Neuronal stem cell (in vitro differentiated cells): Measurements from ENCODE around the gene CLCN3.

ENCODE experiments used
- DNase-seq: peaks from one replicate; pipeline ENCODE4 v3.0.0-alpha.2; 2013; ENCODE audit warnings: low spot score
- H2AFZ ChIP-seq: one replicate; pipeline ENCODE4 v1.6.1; 2013; ENCODE audit warnings: mild to moderate bottlenecking, low read length, inconsistent platforms
- H2AK5ac ChIP-seq: 2 replicates; pipeline ENCODE4 v1.6.1; 2013; ENCODE audit warnings: low read depth, mild to moderate bottlenecking, inconsistent platforms, low read length, moderate library complexity, mixed read lengths
- H2BK120ac ChIP-seq: 2 replicates; pipeline ENCODE4 v1.6.1; 2013; ENCODE audit warnings: low read depth, mild to moderate bottlenecking, inconsistent platforms, low read length, moderate library complexity, mixed read lengths
- H2BK12ac ChIP-seq: one replicate; pipeline ENCODE4 v1.6.1; 2013; ENCODE audit warnings: low read length, inconsistent platforms
- H2BK15ac ChIP-seq: 2 replicates; pipeline ENCODE4 v1.6.1; 2013; ENCODE audit warnings: mild to moderate bottlenecking, low read length, inconsistent platforms, mixed read lengths
- H2BK5ac ChIP-seq: one replicate; pipeline ENCODE4 v1.6.1; 2013; ENCODE audit warnings: inconsistent platforms, mild to moderate bottlenecking, low read length, moderate library complexity
- H3K14ac ChIP-seq: one replicate; pipeline ENCODE4 v1.6.1; 2013; ENCODE audit warnings: low read length, inconsistent platforms
- H3K18ac ChIP-seq: 2 replicates; pipeline ENCODE4 v1.6.1; 2013; ENCODE audit warnings: low read length, inconsistent platforms
- H3K23ac ChIP-seq: 2 replicates; pipeline ENCODE4 v1.6.1; 2013; ENCODE audit warnings: low read depth, mild to moderate bottlenecking, mixed read lengths, low read length, inconsistent platforms; ENCODE audit not compliant: poor library complexity
- H3K27ac ChIP-seq: replicated peaks from 3 replicates; pipeline ENCODE4 v1.5.1; 2013; ENCODE audit warnings: low read length, inconsistent platforms
- H3K27me3 ChIP-seq, 3 experiments: 2 replicates each; pipeline ENCODE4 v1.6.1; 2013; ENCODE audit warnings: low read length in 3 of 3, mild to moderate bottlenecking in 2 of 3, inconsistent platforms in 1 of 3, low read depth in 1 of 3, mixed read lengths in 1 of 3, moderate library complexity in 1 of 3; ENCODE audit not compliant: control insufficient read depth in 3 of 3, insufficient read depth in 3 of 3
- H3K36me3 ChIP-seq, 2 donors: replicated peaks in 1 of 2; 2 replicates each; pipeline ENCODE4 v1.6.1; 2013; ENCODE audit warnings: low read length in 2 of 2; ENCODE audit not compliant: control insufficient read depth in 2 of 2, insufficient read depth in 2 of 2
- H3K4ac ChIP-seq: 2 replicates; pipeline ENCODE4 v1.6.1; 2013; ENCODE audit warnings: inconsistent platforms, mild to moderate bottlenecking, low read length, moderate library complexity
- H3K4me1 ChIP-seq, 2 donors: 1 replicate in 1 of 2; 2 replicates in 1 of 2; pipeline ENCODE4 v1.6.1; 2013; ENCODE audit warnings: low read length in 2 of 2, low read depth in 1 of 2; ENCODE audit not compliant: control insufficient read depth in 2 of 2, insufficient read depth in 1 of 2
- H3K4me2 ChIP-seq: one replicate; pipeline ENCODE4 v1.6.1; 2013; ENCODE audit warnings: mild to moderate bottlenecking, low read length, inconsistent platforms; ENCODE audit not compliant: insufficient read depth, poor library complexity, severe bottlenecking
- H3K4me3 ChIP-seq, 2 donors: 2 replicates each; pipeline ENCODE4 v1.5.1; 2013; ENCODE audit warnings: low read length in 2 of 2, mild to moderate bottlenecking in 2 of 2, inconsistent platforms in 1 of 2, moderate library complexity in 1 of 2
- H3K79me1 ChIP-seq: one replicate; pipeline ENCODE4 v1.6.1; 2013; ENCODE audit warnings: low read depth, mild to moderate bottlenecking, inconsistent platforms, low read length, moderate library complexity
- H3K9ac ChIP-seq: one replicate; pipeline ENCODE4 v1.6.1; 2013; ENCODE audit warnings: mild to moderate bottlenecking, low read depth, low read length, inconsistent platforms; ENCODE audit not compliant: poor library complexity
- H3K9me3 ChIP-seq, 2 donors: replicated peaks in 1 of 2; 2 replicates each; pipeline versions ENCODE3 to v1.6.1; 2013; ENCODE audit warnings: low read length in 2 of 2, mild to moderate bottlenecking in 2 of 2, inconsistent platforms in 1 of 2, low read depth in 1 of 2, mixed read lengths in 1 of 2, moderate library complexity in 1 of 2; ENCODE audit not compliant: control insufficient read depth in 2 of 2, insufficient read depth in 1 of 2
- H4K8ac ChIP-seq: one replicate; pipeline ENCODE4 v1.6.1; 2013; ENCODE audit warnings: low read depth, mild to moderate bottlenecking, inconsistent platforms, low read length, moderate library complexity
- H4K91ac ChIP-seq: one replicate; pipeline ENCODE4 v1.6.1; 2013; ENCODE audit warnings: low read length, low read depth, mild to moderate bottlenecking, inconsistent platforms; ENCODE audit not compliant: poor library complexity
- WGBS, 2 donors: extraction: QIAGEN DNeasy Blood & Tissue Kit; methylation state at CpG; one replicate each; pipeline ENCODE4 v1.1.7; 2013; ENCODE audit warnings: missing lambda C conversion rate in 2 of 2, mixed read lengths in 1 of 2; ENCODE audit not compliant: insufficient read length in 2 of 2, insufficient replicate concordance in 1 of 2; ENCODE audit errors: extremely low coverage in 2 of 2; 5-methylcytosine and 5-hydroxymethylcytosine counted together

CLCN3 gene

GRCh38 chr4:169612871-169613859, 7.2 kb upstream of the CLCN3 start:
- Histone ChIP-seq H3K18ac (no peak overlapping the region), H2BK5ac (no peak overlapping the region), H2BK120ac (no peak overlapping the region), H2BK12ac (no peak overlapping the region), H2BK15ac (no peak overlapping the region), H3K27ac (peak overlapping the region; percentile 46), H3K4me2 (peak overlapping the region; percentile 14), H2AFZ (peak overlapping the region; percentile 96), H2AK5ac (no peak overlapping the region), H3K9ac (no peak overlapping the region), H3K23ac (no peak overlapping the region), H3K14ac (no peak overlapping the region), H3K4me1 (peaks cover 0 to 4% of the 10 kb centered on the region in 2 donors), H3K79me1 (peaks cover 2% of the 10 kb centered on the region), H3K4ac (no peak overlapping the region), H3K4me3 (peak overlapping the region; percentile 68 to 87), H3K36me3 (peaks cover 0 to 5% of the 10 kb centered on the region in 2 donors), H3K9me3 (no peaks in the 10 kb centered on the region), H4K8ac (no peak overlapping the region), H4K91ac (no peak overlapping the region), H3K27me3 (no peaks in the 10 kb centered on the region)
- no CpG with 5 or more reads among the region's 9 CpGs for WGBS, 2 donors
- DNase-seq = peak; percentile 61

- Histone ChIP-seq H3K9ac (no peak overlapping the region), H3K9me3 (no peaks in the 10 kb centered on the region), H3K18ac (no peak overlapping the region), H3K27ac (no peak overlapping the region), H3K27me3 (no peaks in the 10 kb centered on the region), H3K4me1 (peaks cover 0 to 4% of the 10 kb centered on the region in 2 donors), H2BK15ac (no peak overlapping the region), H2AFZ (peak overlapping the region; percentile 67), H3K23ac (no peak overlapping the region), H2BK120ac (no peak overlapping the region), H2BK5ac (no peak overlapping the region), H3K4me2 (no peak overlapping the region), H3K4me3 (no peak overlapping the region), H4K91ac (no peak overlapping the region), H2BK12ac (no peak overlapping the region), H3K36me3 (no peaks in the 10 kb centered on the region), H3K79me1 (peaks cover 2% of the 10 kb centered on the region), H2AK5ac (no peak overlapping the region), H3K14ac (no peak overlapping the region), H4K8ac (no peak overlapping the region), H3K4ac (no peak overlapping the region)
- DNase-seq = no peak
- WGBS, 2 donors = no CpG with 5 or more reads among the region's 4 CpGs
Measured at GRCh38 chr4:169615467-169616106, 4.8 kb upstream of the CLCN3 start.

GRCh38 chr4:169616846-169617245, 3.5 kb upstream of the CLCN3 start:
- peaks cover 0 to 4% of the 10 kb centered on the region in 2 donors for H3K4me1 ChIP-seq
- H4K8ac ChIP-seq = no peak overlapping the region
- no peaks in the 10 kb centered on the region for H3K36me3 ChIP-seq
- no peak overlapping the region for H3K4me3 ChIP-seq
- no peak overlapping the region for H2BK15ac ChIP-seq
- H3K18ac ChIP-seq = no peak overlapping the region
- H3K27me3 ChIP-seq = no peaks in the 10 kb centered on the region
- no peaks in the 10 kb centered on the region for H3K9me3 ChIP-seq
- H2BK120ac ChIP-seq = no peak overlapping the region
- peaks cover 2% of the 10 kb centered on the region for H3K79me1 ChIP-seq
- no peak overlapping the region for H2AK5ac ChIP-seq
- H3K23ac ChIP-seq = no peak overlapping the region
- DNase-seq = no peak
- H3K9ac ChIP-seq = no peak overlapping the region
- no peak overlapping the region for H2BK5ac ChIP-seq
- no peak overlapping the region for H3K14ac ChIP-seq
- no peak overlapping the region for H2BK12ac ChIP-seq
- no peak overlapping the region for H3K4me2 ChIP-seq
- H2AFZ ChIP-seq = no peak overlapping the region
- no peak overlapping the region for H3K27ac ChIP-seq
- H4K91ac ChIP-seq = no peak overlapping the region
- H3K4ac ChIP-seq = no peak overlapping the region

- no peaks in the 10 kb centered on the region for H3K27me3 ChIP-seq
- no peak overlapping the region for H3K14ac ChIP-seq
- no peak overlapping the region for H3K4me2 ChIP-seq
- H3K9ac ChIP-seq = no peak overlapping the region
- H2BK5ac ChIP-seq = no peak overlapping the region
- WGBS, 2 donors = no CpG with 5 or more reads among the region's 2 CpGs
- no peak overlapping the region for H3K27ac ChIP-seq
- no peaks in the 10 kb centered on the region for H3K36me3 ChIP-seq
- no peak overlapping the region for H2BK12ac ChIP-seq
- H3K79me1 ChIP-seq = no peaks in the 10 kb centered on the region
- no peak overlapping the region for H4K91ac ChIP-seq
- H3K4me1 ChIP-seq = peaks cover 0 to 3% of the 10 kb centered on the region in 2 donors
- no peak for DNase-seq
- no peak overlapping the region for H3K4ac ChIP-seq
- no peak overlapping the region for H2BK15ac ChIP-seq
- no peaks in the 10 kb centered on the region for H3K9me3 ChIP-seq
- no peak overlapping the region for H3K4me3 ChIP-seq
- no peak overlapping the region for H2AFZ ChIP-seq
- no peak overlapping the region for H3K23ac ChIP-seq
- H2BK120ac ChIP-seq = no peak overlapping the region
- H3K18ac ChIP-seq = no peak overlapping the region
- H4K8ac ChIP-seq = no peak overlapping the region
- H2AK5ac ChIP-seq = no peak overlapping the region
Measured at GRCh38 chr4:169617306-169617705, 3.1 kb upstream of the CLCN3 start.
